ENCODE data around the gene OR2T29.
"Not testable (repeated sequence)": the region's sequence is repeated elsewhere in the genome, so short reads cannot be mapped to it uniquely, and the experiment has no call there.

- TF ChIP-seq CTCF (IDR thresholded peaks at IDR 0.05; ENCODE audit: insufficient read depth, low read depth, low read length); EZH2 (IDR thresholded peaks at IDR 0.05; ENCODE audit: insufficient read depth, low read length): not testable (repeated sequence)
Measured at GRCh38 chr1:248572049-248572448, 9.5 kb upstream of the OR2T29 start.

Data from astrocyte (in vitro differentiated cells and primary cell).